ENCODE results near the gene SEM1.

DNA sequence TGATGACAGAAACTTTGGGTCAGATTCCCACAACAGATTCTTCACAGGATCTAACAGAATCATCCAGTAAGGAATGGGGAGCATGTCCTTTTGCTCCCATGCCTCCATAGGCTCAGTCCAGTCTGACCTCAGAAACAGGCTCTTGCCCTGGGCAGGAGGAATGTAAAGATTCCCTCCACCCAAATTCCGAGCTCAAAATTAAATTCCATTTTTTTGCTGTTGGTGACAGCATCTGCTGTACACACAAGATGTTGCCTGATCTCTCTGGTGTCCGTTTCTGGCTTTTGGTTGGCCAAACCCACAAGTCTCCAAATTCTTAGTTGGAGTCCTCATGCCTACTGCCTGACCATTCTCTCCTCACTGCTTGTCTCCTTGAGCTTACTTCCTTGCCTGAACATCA is 53.7 kb downstream of the SEM1 start:
- TF ChIP-seq, protein P1, sequence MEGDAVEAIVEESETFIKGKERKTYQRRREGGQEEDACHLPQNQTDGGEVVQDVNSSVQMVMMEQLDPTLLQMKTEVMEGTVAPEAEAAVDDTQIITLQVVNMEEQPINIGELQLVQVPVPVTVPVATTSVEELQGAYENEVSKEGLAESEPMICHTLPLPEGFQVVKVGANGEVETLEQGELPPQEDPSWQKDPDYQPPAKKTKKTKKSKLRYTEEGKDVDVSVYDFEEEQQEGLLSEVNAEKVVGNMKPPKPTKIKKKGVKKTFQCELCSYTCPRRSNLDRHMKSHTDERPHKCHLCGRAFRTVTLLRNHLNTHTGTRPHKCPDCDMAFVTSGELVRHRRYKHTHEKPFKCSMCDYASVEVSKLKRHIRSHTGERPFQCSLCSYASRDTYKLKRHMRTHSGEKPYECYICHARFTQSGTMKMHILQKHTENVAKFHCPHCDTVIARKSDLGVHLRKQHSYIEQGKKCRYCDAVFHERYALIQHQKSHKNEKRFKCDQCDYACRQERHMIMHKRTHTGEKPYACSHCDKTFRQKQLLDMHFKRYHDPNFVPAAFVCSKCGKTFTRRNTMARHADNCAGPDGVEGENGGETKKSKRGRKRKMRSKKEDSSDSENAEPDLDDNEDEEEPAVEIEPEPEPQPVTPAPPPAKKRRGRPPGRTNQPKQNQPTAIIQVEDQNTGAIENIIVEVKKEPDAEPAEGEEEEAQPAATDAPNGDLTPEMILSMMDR (IDR thresholded peaks at IDR 0.05; ENCODE audit: poor library complexity): no peak
- no peak for TF ChIP-seq EZH2 (IDR thresholded peaks at IDR 0.05; ENCODE audit: borderline replicate concordance)
- TF ChIP-seq EZH2phosphoT487 (IDR thresholded peaks at IDR 0.05; ENCODE audit: low read depth, severe bottlenecking, unreplicated experiment): no peak
